ENCODE results near the gene ADD1.

Gene ADD1

DNA sequence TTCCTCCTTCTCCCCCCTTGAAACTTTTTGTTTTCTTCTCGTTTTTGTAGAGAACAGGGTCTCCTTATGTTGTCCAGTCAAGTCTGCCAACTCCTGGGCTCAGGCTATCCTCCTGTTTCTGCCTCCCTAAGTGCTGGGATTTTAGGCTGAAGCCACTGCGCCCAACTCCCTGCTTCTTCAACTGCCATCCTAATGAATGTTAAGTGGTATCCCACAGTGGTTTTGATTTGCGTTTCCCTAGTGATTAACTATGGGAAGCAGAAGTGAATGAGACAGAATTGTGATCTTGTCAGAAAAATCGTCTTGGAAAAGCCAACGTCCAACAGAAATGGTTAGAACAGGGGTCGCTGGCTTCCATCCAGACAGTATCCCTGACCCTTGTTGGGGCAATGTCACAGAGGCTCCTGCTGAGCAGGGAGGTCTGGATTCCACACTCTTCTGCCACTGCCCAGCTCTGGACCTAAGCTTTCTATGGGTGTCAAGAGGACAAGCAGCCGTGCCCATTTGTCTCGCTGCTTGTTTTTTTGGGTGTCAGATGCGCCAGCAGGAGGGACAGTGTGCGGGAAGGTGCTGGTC, 869 bp upstream of the ADD1 start:
- FAIRE-seq (no peak), DNase-seq (ENCODE audit: insufficient read length, low spot score) (no peak)
- TF ChIP-seq POLR2A (IDR thresholded peaks at IDR 0.05; ENCODE audit: low read depth, low read length) = no peak

DNA sequence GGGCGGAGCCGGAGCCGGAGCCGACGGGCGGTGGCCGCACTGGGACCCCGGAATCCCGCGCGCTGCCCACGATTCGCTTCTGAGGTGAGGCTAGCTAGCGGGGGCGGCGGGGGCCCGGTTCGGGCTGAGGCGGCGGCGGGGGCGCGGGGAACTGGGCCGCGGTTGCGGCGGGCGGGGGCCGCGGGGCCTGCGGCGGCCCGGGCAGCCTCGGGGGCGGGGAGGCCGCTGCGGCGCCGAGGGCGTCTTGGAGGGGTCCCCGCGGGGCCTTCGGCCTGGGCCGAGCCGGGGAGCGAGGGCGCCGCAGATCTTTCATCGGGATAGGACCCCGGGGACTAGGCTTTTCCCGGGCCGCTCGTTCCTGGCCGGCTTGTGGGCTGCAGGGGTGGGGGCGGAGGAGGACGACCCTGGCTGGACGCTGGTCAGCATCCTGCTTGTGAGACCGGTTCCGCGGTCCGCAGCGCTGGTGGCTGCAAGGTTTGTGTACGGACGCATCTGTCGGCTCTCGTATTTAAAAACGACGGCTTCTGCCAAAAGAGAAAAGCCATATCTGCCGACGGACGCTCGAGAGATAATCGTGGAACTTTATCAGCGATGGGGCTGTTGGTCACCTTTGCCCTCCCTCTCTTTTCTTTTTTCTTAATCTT, 419 bp downstream of the ADD1 start:
- FAIRE-seq (no peak), DNase-seq (ENCODE audit: insufficient read length, low spot score) (no peak)
- no peak for TF ChIP-seq POLR2A (IDR thresholded peaks at IDR 0.05; ENCODE audit: low read depth, low read length)

DNA sequence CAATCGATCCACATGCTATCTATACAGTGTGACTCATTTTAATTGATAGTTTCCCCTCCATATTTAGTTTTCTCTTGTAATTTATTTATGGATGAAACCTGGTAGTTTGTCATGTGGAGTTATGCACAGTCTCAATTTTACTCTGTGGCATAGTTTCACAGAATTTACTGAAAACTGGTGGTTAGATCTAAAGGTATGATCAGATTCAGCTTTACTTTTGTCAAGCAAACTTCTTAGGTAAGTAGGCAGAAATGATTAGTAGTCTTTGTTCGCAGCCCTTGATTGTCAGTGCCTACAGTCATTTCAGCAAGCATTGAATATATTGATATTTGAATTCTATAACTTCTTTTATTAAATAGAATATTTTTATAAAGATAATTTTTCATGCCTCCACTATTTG, 2.5 kb downstream of the ADD1 start:
- no peak for TF ChIP-seq POLR2A (IDR thresholded peaks at IDR 0.05; ENCODE audit: low read depth, low read length)
- FAIRE-seq = no peak
- DNase-seq (ENCODE audit: insufficient read length, low spot score) = no peak

DNA sequence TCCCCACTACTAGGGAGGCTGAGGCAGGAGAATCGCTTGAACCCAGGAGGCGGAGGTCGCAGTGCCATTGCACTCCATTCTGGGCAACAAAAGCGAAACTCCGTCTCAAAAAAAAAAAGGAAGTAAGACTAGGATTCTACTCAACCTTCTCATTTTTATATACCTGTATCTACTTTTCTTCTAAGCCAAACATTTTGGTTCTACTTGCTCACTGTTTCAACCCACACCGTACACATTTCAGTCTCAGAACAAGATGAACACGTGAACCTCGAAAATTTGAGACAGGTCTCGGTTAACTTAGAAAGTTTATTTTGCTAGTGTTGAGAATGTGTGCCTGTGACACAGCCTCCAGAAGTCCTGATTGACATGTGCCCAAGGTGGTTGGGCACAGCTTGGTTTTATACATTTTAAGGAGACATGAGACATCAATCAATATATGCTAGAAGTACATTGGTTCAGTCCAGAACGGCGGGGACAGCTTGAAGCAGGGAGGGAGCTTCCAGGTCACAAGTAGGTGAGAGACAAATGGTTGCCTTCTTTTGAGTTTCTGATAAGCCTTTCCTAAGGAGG, 3.7 kb downstream of the ADD1 start:
- FAIRE-seq (no peak), DNase-seq (ENCODE audit: insufficient read length, low spot score) (no peak)
- no peak for TF ChIP-seq POLR2A (IDR thresholded peaks at IDR 0.05; ENCODE audit: low read depth, low read length)

DNA sequence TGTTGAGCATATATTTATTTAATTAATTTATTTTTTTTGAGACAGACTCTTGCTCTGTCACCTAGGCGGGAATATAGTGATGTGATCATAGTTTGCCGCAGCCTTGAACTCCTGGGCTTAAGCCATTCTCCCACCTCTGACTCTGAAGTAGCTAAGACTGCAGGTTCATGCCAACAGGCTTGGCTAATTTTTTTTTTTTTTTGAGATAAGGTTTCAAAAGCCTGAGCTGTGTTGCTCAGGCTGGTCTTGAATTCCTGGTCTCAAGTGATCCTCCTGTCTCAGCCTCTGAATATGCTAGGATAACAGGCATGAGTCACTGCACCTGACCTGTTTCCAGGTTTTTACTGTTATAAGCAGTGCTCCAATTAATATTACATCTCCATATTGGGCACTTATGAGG, 4.8 kb downstream of the ADD1 start:
- FAIRE-seq (no peak), DNase-seq (ENCODE audit: insufficient read length, low spot score) (no peak)
- TF ChIP-seq POLR2A (IDR thresholded peaks at IDR 0.05; ENCODE audit: low read depth, low read length) = no peak

DNA sequence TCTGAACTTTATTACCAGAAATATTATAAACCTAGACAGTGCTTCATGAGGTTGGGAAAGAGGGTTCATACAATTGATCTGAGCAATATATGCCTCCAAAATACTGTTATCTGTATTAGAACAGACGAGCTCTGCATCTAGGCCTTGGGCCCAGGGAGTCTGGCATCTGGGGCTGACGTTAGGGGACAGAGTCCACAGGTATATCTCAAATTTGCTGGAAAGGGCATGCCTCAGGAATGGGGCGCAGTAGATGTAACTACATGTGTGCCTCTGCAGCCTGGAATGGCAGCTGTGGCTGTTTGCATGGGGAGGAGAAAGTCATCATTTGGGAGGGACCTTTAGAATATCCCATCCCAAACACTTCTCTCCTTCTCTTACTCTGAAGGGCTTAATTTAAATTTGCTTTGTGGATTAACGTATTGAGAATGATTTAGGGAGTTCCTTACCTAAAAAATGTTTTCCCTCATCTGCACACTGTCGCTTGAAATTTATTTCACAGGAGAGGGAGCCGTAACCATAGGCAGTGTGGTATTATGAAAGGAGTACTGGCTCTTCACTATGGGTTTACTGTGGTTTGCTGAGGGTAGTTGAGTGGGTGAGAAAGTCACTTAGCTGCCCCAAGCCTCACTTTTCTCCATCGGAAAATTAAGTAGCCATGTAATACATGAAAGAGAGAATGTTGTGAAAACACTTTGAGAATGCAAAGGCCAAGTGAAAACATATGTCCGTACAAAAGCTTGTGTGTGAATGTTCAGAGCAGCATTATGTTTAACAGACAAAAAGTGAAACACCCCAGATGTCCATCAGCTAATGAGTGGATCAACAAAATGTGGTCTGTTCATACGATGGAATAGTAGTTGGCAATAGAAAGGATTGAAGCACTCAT, 5.9 kb downstream of the ADD1 start:
- FAIRE-seq (no peak), DNase-seq (ENCODE audit: insufficient read length, low spot score) (no peak)
- no peak for TF ChIP-seq POLR2A (IDR thresholded peaks at IDR 0.05; ENCODE audit: low read depth, low read length)

DNA sequence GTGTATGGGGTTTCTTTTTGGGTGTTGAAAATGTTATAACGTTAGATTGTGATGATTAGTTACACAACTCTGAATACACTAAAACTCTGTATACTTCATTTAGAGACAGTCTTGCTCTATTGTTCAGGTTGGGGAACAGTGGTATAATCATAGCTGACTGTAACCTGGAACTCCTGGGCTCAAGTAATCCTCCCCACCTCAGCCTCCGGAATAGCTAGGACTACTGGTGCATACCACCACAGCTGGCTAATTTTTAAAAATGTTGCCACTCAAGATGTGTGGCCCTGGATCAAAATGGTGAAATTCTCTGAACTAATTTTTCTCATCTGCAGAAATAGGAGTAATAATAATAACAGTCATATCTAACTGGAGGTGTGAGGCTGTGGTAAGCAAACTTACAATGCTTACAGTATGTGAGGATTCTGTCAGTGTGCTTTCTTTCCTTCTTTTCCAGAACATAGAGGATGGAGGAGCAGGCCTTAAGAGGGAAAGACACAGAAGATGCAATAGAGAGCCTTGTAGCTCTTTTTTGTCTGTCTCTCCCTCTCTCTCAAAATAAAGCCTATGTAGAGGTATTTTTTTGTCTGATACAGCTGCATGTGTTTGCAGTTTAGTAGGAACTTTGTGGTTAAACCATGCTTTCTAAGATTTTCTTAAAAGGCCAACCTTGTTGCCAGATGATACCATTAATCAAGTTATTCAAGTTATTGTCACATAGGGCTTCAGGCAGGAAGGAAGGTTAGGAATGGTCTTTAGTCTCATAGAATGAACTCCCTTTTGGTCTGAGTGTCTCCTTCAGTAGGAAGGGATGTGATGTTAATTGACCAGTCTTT, 7.5 kb downstream of the ADD1 start:
- FAIRE-seq (no peak), DNase-seq (ENCODE audit: insufficient read length, low spot score) (no peak)
- TF ChIP-seq POLR2A (IDR thresholded peaks at IDR 0.05; ENCODE audit: low read depth, low read length) = no peak

DNA sequence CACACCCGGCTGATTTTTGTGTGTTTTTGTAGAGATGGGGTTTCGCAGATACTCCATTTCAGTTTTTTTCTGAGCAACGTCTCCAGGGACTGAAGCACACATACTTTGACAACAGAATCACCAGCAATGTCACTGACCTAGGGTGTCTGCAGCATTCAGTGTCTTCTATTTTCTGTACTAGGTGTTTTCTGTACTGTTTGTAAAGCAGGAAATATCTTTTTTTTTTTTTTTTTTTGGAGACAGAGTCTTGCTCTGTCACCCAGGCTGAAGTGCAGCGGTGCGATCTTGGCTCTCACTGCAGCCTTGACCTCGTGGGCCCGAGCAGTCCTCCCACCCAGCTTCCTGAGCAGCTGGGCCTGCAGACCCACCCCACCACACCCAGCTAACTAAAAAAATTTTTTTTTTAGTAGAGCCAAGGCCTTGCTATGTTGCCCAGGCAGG, 8.9 kb downstream of the ADD1 start:
- DNase-seq (ENCODE audit: insufficient read length, low spot score) (no peak), FAIRE-seq (no peak)
- no peak for TF ChIP-seq POLR2A (IDR thresholded peaks at IDR 0.05; ENCODE audit: low read depth, low read length)

DNA sequence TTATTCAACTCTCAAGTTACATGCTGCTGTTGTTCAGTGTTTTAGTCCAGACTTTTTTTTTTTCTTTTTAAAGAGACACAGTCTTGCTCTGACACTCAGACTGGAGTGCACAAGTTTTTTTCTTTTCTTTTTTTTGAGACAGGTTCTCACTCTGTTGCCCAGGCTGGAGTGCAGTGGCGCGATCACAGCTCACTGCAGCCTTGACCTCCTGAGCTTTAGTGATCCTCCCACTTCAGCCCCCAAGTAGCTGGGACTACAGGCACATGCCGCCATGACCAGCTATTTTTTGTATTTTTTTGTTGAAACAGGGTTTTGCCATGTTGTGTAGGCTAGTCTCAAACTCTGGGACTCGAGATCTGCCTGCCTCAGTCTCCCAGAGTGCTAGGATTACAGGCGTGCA, 11.9 kb downstream of the ADD1 start:
- no peak for TF ChIP-seq POLR2A (IDR thresholded peaks at IDR 0.05; ENCODE audit: low read depth, low read length)
- DNase-seq (ENCODE audit: insufficient read length, low spot score) = no peak
- no peak for FAIRE-seq

DNA sequence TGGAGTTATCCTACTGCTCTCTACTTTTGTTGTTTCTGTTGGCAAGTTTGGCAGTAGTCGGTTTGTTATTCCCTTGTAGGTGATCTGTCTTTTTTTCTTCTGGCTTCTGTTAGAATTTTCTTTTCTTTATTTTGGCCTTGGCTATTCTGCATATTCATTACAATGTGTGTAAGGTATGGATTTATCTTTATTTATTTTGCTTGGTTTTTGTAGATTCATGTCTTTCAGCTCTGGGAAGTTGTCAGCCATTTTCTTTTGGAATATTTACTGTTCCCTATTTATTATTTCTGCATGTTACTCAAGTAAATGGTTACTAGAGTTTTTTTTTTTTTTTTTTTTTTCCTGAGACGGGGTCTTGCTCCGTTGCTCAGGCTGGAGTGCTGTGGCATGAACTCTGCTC, 12.6 kb downstream of the ADD1 start:
- no peak for FAIRE-seq

DNA sequence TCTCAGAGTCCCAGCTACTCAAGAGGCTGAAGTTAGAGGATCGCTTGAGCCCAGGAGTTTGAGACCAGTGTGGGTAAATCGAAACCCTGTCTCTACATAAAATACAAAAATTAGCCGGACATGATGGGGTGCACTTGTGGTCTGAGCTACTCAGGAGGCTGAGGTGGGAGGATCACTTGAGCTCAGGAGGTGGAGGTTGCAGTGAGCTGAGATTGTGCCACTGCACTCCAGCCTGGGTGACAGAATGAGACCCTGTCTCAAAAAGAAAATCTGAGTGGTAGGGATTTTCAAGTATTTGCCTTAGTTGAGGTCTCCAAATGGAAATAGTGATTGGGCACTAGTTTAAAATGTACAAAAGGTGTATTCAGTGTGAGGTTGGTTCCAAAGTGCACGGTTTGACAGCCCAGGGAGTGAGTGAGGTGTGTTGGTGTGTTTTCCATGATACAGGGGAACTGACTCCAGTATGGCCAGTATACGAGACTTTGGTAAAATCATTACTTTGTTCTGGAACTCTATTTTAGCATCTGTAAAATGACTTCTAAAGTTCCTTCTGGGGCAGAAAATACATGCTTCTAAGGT, 13.8 kb downstream of the ADD1 start:
- no peak for TF ChIP-seq POLR2A (IDR thresholded peaks at IDR 0.05; ENCODE audit: low read depth, low read length)
- FAIRE-seq (no peak), DNase-seq (ENCODE audit: insufficient read length, low spot score) (no peak)

More for the DNA sequence above, 12.6 kb downstream of the ADD1 start:
- no peak for TF ChIP-seq POLR2A (IDR thresholded peaks at IDR 0.05; ENCODE audit: low read depth, low read length)
- no peak for DNase-seq (ENCODE audit: insufficient read length, low spot score)

DNA sequence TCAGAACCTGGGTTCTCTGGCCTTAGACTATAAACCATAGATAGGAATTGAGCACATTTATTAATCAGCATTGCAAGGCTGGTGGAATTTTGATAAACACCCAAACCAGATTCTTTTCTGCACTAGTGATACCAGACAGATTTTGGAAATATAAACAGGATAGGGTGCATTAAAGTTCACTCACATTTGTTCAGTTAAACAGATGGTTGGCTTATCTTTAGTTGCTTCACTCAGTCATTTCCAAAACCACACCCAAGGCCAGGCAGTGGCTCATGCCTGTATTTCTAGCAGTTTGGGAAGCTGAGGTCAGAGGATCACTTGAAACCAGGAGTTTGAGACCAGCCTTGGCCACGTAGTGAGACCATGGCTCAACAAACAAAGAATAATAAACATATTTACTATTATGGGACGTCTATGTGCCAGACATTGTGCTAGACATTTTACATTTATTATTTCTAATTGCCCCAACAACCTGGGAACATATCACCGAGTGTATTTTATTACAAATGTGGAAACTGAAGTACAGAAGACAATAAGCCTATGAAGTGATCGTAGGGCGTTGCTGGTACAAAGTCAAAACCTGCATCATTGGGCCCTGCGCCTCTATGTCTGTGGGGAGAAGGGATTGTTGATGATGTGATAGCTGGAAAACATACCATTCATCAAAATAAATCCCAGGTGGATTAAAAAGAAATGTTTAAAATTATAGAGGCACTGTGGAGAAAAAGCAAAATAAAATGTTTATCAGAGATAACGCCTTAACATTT, 15.0 kb downstream of the ADD1 start:
- DNase-seq (ENCODE audit: insufficient read length, low spot score) (no peak), FAIRE-seq (no peak)

More for the DNA sequence above, 15.0 kb downstream of the ADD1 start:
- no peak for TF ChIP-seq POLR2A (IDR thresholded peaks at IDR 0.05; ENCODE audit: low read depth, low read length)

Data from H54 (cell line).